DMS153 treated with DMSO at 0.1 percent for 48 hours (cell line): Measurements from ENCODE around the gene HIF1A.

Source experiments
- DNase-seq: peaks from one replicate; lab custom pipeline; 2025; ENCODE audit not compliant: unreplicated experiment; lab: John Stamatoyannopoulos, UW

The HIF1A gene

GRCh38 chr14:61672796-61673195 is 22.5 kb upstream of the HIF1A start:
- no peak for DNase-seq

GRCh38 chr14:61673305-61673704 is 22.0 kb upstream of the HIF1A start:
- no peak for DNase-seq

- no peak for DNase-seq
Observed at GRCh38 chr14:61675291-61675690, 20.0 kb upstream of the HIF1A start.

- DNase-seq = no peak
Observed at GRCh38 chr14:61677479-61677878, 17.8 kb upstream of the HIF1A start.

- DNase-seq = no peak
Observed at GRCh38 chr14:61678975-61679374, 16.3 kb upstream of the HIF1A start.

GRCh38 chr14:61681413-61681812 is 13.9 kb upstream of the HIF1A start:
- no peak for DNase-seq

GRCh38 chr14:61683108-61683507 is 12.2 kb upstream of the HIF1A start:
- DNase-seq = no peak

- no peak for DNase-seq
Observed at GRCh38 chr14:61690039-61690438, 5.3 kb upstream of the HIF1A start.

GRCh38 chr14:61690982-61691381 is 4.3 kb upstream of the HIF1A start:
- no peak for DNase-seq

GRCh38 chr14:61691495-61691894 is 3.8 kb upstream of the HIF1A start:
- no peak for DNase-seq

GRCh38 chr14:61694039-61694438 is 1.3 kb upstream of the HIF1A start:
- no peak for DNase-seq

GRCh38 chr14:61695695-61696527 is 598 bp downstream of the HIF1A start:
- DNase-seq = peak; percentile 20

GRCh38 chr14:61696753-61697318 is 1.5 kb downstream of the HIF1A start:
- no peak for DNase-seq

- no peak for DNase-seq
Observed at GRCh38 chr14:61698206-61698980, 3.1 kb downstream of the HIF1A start.

- no peak for DNase-seq
Observed at GRCh38 chr14:61699027-61699426, 3.7 kb downstream of the HIF1A start.

GRCh38 chr14:61700104-61700886 is 5.0 kb downstream of the HIF1A start:
- DNase-seq = no peak

- DNase-seq = no peak
Observed at GRCh38 chr14:61701946-61702345, 6.6 kb downstream of the HIF1A start.

GRCh38 chr14:61703342-61704129 is 8.2 kb downstream of the HIF1A start:
- no peak for DNase-seq

- no peak for DNase-seq
Observed at GRCh38 chr14:61704554-61704953, 9.2 kb downstream of the HIF1A start.

- no peak for DNase-seq
Observed at GRCh38 chr14:61705017-61705416, 9.7 kb downstream of the HIF1A start.
